Measurements from ENCODE around the gene ZNF547. TPM values are rescaled to one million over a fixed set of nuclear protein-coding genes. Genes with fewer than 3 reads are reported as not detected.
"Not testable (repeated sequence)": the region's sequence is repeated elsewhere in the genome, so short reads cannot be mapped to it uniquely, and the experiment has no call there.

ZNF547 gene
- total RNA-seq, 1 experiment from 2014 or later = 3.4 TPM

DNA sequence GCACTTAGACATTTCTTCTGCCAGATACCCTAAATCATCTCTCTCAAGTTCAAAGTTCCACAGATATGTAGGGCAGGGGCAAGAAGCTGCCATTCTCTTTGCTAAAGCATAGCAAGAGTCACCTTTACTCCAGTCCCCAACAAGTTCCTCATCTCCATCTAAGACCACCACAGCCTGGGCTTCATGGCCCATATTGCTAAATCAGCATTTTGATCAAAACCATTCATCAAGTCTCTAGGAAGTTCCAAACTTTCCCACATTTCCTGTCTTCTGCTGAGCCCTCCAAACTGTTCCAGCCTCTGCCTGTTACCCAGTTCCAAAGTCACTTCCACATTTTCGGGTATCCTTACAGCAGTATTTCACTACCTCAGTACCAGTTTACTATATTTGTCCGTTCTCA is 11.3 kb downstream of the ZNF547 start:
- DNase-seq (ENCODE audit: low read depth) = not testable (repeated sequence)

DNA sequence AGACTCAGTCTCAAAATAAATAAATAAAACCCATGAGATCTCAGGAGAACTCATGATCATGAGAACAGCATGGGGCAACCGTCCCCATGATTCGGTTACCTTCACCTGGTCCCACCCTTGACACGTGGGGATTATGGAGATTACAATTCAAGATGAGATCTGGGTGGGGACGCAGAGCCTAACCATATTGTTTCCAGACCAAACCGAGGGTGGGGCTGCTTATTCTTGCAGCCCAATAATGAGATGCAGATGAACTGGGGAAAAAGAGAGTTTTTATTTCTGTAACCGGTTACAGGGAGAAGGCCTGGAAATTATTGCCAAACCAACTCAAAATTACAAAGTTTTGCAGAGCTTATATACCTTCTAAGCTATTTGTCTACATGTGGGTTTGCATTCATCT is 12.8 kb downstream of the ZNF547 start:
- no peak for DNase-seq (ENCODE audit: low read depth)

DNA sequence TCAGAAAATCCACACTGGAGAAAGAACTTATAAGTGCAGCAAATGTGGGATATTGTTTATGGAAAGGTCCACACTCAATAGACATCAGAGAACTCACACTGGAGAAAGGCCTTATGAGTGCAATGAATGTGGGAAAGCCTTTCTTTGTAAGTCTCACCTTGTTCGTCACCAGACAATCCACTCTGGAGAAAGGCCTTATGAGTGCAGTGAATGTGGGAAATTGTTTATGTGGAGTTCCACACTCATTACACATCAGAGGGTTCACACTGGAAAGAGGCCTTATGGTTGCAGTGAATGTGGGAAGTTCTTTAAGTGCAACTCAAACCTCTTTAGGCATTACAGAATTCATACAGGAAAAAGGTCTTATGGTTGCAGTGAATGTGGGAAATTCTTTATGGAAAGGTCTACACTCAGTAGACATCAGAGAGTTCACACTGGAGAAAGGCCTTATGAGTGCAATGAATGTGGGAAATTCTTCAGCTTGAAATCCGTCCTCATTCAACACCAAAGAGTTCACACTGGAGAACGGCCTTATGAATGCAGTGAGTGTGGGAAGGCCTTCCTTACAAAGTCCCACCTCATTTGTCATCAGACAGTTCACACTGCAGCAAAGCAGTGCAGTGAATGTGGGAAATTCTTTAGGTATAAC is 14.3 kb downstream of the ZNF547 start:
- no peak for DNase-seq (ENCODE audit: low read depth)

DNA sequence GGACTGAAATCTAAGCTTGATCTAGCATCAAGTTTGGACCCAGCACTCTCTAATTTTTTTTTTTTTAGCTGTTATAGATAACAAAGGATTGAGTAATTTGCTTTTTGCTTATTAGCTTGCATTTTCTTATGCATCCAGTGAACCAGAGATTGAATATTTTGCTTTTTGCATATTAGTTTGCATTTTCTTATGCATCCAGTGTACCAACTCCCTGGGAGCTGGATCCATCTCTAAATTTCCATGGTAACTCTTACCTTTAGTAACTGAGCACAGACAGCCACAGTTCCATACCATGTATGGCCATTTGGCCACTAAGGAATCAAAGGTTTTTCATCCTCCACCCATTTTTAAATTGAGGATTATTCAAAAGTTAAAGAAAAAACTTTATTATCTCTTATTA is 17.6 kb downstream of the ZNF547 start:
- no peak for DNase-seq (ENCODE audit: low read depth)

DNA sequence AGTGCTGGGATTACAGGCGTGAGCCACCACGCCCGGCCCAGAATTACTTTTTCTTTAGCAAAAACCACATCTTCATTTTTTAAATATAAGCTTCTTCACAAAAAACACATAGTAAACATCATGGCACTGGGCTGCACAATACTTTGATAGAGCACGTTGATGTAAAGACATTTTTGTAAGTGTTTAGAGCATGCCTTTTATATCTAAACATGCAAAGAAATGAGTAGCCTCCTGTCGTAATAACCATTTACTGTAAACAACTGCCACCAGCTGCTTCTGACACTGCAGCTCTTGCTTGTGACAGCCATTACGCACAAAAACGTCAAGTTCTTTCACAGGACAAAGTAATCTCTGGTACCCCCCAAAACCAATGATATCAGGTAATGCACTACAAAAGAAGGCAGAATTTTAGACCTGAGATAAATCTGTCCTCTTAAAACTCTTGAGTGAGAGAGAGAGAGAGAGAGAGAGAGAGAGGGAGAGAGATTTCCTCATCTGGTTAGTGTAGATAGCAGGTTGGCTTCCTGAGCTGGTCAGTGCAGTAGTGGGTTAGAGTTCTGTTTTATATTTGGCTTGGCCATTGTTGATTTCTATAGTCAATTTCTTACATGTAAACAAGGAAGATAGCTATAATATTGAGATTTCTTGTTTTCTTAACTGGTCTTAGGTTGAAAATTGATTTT is 19.6 kb downstream of the ZNF547 start:
- DNase-seq (ENCODE audit: low read depth) = no peak

DNA sequence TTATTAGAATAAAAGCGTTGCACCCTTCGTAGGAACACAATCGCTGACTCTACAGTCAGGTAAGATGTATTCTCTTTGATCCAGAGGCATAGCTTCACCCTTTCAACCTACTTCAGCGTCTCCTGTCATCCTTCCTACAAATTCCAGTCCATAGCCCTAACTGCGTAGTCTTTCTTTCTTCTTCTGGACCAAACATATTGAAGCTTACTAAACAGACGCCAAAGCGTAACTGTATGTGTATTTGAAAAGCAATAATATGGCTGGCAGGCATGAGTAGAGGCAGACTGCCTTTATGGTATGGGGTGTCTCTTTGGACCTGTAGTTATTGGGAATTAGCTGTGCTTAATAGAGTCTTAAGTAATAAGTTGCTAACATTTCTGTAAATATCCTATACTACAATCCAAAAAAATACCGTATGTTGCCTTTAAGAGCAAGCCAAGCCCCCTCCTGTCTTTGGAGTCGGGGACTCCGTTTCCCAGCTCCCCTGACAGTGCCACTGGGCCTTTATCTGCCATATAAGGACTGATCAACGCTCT is 25.9 kb downstream of the ZNF547 start:
- DNase-seq (ENCODE audit: low read depth) = no peak

DNA sequence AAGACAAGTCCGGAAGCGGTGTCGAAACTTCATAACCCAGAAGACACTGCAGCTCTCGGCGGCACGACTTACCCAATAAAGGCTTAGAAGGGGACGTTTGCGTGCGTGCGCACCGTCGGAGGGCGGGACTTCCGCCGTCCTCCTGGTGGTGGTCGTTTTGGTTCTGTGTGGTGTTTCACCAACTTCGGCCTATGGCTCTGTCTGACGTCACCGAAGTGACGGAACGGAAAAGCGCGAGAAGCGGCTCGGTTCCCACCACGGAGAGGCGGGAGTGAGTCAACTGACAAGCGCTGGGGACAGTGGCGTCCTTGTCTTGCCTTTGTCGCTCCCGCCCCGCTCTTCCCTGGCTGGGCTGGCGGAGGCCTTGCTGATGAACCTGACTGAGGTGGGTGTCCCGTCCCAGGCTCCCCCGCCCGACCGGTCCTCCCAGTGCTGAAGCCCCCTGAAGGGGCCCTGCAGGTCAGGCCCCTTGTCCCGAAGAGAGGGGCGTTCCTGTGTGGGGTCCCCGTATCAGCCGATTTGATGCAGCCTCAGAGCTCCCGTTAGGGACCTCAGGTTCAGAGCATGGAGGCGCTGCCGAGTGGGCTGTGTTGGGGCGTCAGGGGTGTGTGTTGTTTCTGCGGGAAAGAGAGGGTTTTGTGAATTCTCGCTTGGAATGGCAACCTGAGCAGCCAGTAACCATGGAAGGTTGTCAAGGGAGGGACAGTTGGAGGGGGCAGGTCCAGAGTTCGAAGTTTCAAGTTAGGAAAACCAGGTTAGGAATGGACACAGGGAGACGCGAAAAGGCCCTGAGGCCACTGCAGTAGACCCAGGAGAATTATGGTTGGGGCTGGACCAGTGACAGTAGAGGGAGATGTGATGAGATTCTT is 26.6 kb downstream of the ZNF547 start, which contains the start of gene ZNF548:
ZNF548 (plus strand) TSS at position 125 of the 869 bp plus-strand sequence; CDS start at position 371, 246 bp downstream.
- DNase-seq (ENCODE audit: low read depth) = peak; percentile 98

DNA sequence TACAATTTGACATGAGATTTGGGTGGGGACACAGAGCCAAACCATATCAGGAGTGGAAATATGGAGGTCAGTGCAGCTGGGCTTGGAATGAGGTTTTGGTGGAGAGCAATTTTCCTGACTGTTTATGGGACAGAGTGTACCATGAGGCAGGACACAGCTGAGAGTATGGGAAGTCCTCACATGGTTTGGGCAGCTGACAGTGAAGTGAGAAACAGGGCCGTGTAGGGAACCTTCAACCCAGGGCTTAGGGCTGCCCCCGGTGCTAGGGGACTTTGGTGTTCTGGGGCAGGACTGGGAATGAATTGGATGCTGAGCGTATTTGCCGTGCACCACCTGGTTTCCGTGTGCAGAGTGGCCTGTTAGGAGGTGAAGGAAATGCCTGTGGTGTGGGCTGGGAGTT is 32.4 kb downstream of the ZNF547 start:
- no peak for DNase-seq (ENCODE audit: low read depth)

DNA sequence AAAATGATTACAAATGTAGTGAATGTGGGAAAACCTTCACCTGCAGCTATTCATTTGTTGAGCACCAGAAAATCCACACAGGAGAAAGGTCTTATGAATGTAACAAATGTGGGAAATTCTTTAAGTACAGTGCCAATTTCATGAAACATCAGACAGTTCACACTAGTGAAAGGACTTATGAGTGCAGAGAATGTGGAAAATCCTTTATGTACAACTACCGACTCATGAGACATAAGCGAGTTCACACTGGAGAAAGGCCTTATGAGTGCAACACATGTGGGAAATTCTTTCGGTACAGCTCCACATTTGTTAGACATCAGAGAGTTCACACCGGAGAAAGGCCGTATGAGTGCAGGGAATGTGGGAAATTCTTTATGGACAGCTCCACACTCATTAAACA is 35.5 kb downstream of the ZNF547 start:
- no peak for DNase-seq (ENCODE audit: low read depth)

DNA sequence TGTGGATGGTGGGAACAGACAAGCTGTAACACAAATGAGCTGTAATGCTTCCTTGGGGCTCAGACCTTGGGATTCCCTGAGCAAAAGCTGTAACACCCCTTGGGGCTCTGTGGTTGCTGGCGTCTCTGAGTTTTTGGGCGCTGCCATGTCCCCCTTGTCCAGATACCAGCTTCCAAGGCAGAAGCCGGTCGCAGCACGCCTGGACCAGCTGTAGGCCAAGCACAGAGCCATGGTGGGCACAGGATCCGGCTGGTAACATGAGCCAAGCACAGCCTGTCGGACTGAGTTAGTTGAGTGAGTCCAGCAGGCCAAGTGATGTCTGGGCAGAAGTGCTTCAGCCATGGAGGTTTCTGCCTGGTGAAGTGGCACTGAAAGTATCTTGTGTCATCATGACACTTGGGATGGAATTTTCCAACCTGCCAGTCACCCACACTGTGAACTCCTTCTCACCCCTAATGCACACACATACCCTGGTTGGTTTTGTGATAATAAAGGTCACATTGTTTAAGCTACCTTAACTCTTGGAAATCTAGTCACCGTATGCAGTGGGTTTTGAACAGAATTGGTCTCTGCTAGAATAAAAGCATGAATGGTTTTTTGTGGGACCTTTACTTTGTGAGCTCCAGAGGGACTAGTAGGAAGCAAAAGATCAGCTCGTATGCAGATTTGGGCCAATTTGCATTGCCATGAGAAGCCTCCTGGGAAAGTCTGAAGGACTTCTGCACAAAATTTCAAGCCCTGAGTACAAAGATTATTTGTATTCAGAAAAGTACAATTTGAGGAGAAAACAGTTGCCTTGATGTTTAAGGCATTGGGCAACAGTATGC is 40.6 kb downstream of the ZNF547 start:
- DNase-seq (ENCODE audit: low read depth) = no peak

DNA sequence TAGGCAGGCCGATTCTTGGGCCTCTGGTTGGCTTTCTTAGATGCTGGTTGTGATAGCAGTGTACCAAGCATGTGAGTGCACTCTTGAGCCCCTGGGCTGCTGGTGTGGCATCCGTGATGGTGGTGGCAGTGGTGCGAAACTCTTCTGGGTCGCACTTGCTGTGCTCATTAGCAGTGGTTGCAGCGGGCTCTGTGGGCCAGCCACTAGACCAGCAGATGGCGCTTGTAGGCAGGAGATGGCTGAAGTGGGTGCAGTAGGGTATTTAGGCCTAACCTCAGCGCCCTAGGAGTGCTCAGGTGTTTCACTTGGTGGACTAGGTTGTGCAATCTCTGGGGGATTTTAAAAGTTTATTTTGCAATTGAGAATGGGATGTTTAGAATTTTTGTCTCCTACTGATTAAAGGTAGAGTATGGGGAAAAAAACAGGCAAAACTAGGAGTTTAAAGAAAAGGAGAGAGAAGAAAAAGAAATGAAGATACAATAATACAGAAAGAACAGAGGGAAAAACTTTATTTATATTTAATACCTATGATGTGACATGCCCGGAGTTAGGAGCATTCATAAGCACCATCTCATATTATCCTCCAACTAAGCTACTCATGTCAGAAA is 43.3 kb downstream of the ZNF547 start:
- peak; percentile 61 for DNase-seq (ENCODE audit: low read depth)

DNA sequence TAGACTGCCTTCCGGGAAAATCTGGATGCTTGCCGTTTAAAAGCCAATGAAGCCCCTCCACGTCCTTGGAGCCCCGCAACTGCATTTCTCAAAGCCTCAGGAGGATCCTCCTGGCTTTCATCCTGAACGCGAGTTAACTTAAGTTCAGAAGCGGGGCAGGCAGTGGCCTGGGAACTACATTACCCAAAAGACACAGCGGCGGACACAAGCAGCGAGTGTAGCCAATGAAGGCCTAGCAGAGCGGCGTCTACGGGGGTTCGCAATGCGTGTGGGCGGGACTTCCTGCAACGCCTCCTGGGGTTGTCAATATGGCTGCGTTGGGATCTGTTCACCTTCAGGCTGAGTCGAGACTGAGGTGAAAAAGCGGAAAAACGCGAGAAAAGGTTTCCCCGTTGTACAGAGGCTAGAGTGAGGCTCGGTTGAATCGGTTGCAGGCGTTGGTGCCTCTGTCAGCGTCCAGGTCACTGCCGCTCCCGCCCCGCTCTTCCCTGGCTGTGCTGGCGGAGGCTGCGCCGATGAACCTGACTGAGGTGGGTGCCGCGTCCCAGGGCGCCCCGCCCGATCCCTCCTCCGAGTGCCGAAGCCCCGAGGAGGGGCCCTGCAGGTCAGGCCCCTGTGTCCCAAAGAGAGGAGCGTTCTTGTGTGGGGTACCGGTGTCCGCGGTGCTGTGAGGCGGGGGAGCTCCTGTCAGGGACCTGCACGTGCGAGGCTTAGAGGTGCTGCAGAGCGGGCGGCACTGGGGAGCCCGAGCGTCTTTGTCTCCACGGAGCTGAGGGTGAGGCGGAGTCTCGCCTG is 47.7 kb downstream of the ZNF547 start, which contains the start of gene ZNF17:
ZNF17 (plus strand) TSS at position 285 of the 795 bp plus-strand sequence. CDS start 2,455 bp downstream, outside the sequence.
- peak; percentile 96 for DNase-seq (ENCODE audit: low read depth)

DNA sequence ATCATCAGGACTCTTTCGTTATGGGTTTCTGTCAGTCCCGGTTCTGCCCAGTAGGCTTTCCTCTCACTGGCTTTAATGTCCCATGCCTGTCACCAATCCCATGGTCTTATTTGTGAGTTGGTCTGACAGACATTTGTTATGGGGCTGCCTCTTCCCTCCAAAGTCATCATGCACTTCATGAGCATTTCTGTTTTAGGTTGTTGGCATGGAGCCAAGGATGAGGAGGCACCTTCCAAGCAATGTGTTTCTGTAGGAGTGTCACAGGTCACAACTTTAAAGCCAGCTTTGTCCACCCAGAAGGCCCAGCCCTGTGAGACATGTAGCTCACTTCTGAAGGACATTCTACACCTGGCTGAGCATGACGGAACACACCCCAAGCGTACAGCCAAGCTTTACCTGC is 56.1 kb downstream of the ZNF547 start:
- DNase-seq (ENCODE audit: low read depth) = no peak

DNA sequence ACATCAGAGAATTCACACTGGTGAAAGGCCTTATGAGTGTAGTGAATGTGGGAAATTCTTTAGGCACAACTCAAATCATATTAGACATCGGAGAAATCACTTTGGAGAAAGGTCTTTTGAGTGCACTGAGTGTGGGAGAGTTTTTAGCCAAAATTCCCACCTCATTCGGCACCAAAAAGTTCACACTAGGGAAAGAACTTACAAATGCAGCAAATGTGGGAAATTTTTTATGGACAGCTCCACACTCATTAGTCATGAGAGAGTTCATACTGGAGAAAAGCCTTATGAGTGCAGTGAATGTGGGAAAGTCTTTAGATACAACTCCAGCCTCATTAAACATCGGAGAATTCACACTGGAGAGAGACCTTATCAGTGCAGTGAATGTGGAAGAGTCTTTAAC is 57.7 kb downstream of the ZNF547 start:
- DNase-seq (ENCODE audit: low read depth) = no peak

Other genes with a start within 250 kb of the ZNF547 start
- not detected in 2 replicates for gene USP29, start 243.6 kb upstream of the ZNF547 start, total RNA-seq (2014; rRNA removed; shearing (Covaris generic))
- gene ZIM3, start 218.3 kb upstream of the ZNF547 start, total RNA-seq (2014; rRNA removed; shearing (Covaris generic)) = not detected in 2 replicates
- gene DUXA, start 196.1 kb upstream of the ZNF547 start, total RNA-seq (2014; rRNA removed; shearing (Covaris generic)) = not detected in 2 replicates
- 11.9 and 49.2 TPM in 2 replicates for gene ZNF264, start 172.1 kb upstream of the ZNF547 start, total RNA-seq (2014; rRNA removed; shearing (Covaris generic))
- 0.46 and 1.8 TPM in 2 replicates for gene AURKC, start 132.5 kb upstream of the ZNF547 start, total RNA-seq (2014; rRNA removed; shearing (Covaris generic))
- 9.5 and 11.2 TPM in 2 replicates for gene ZNF805, start 122.9 kb upstream of the ZNF547 start, total RNA-seq (2014; rRNA removed; shearing (Covaris generic))
- 19.8 and 23.3 TPM in 2 replicates for gene ZNF460, start 83.1 kb upstream of the ZNF547 start, total RNA-seq (2014; rRNA removed; shearing (Covaris generic))
- gene ZNF543, start 43.1 kb upstream of the ZNF547 start, total RNA-seq (2014; rRNA removed; shearing (Covaris generic)) = 6.3 and 7.4 TPM in 2 replicates
- gene ZNF304, start 12.3 kb upstream of the ZNF547 start, total RNA-seq (2014; rRNA removed; shearing (Covaris generic)) = 5.7 and 6.2 TPM in 2 replicates
- 24.1 and 24.9 TPM in 2 replicates for gene TRAPPC2B, start within 50 bp of the ZNF547 start, total RNA-seq (2014; rRNA removed; shearing (Covaris generic))
- 13.4 and 17.3 TPM in 2 replicates for gene ZNF548, start 26.3 kb downstream of the ZNF547 start, total RNA-seq (2014; rRNA removed; shearing (Covaris generic))
- gene ZNF17, start 47.6 kb downstream of the ZNF547 start, total RNA-seq (2014; rRNA removed; shearing (Covaris generic)) = 7.9 and 8.0 TPM in 2 replicates
- 11.2 and 16.2 TPM in 2 replicates for gene ZNF749, start 71.8 kb downstream of the ZNF547 start, total RNA-seq (2014; rRNA removed; shearing (Covaris generic))
- not detected in 2 replicates for gene VN1R1, start 93.6 kb downstream of the ZNF547 start, total RNA-seq (2014; rRNA removed; shearing (Covaris generic))
- gene ZNF772, start 114.0 kb downstream of the ZNF547 start, total RNA-seq (2014; rRNA removed; shearing (Covaris generic)) = 9.8 and 12.2 TPM in 2 replicates
- gene ZNF419, start 124.2 kb downstream of the ZNF547 start, total RNA-seq (2014; rRNA removed; shearing (Covaris generic)) = 2.8 and 8.4 TPM in 2 replicates
- 5.8 and 6.3 TPM in 2 replicates for gene ZNF773, start 136.4 kb downstream of the ZNF547 start, total RNA-seq (2014; rRNA removed; shearing (Covaris generic))
- gene ZNF549, start 163.8 kb downstream of the ZNF547 start, total RNA-seq (2014; rRNA removed; shearing (Covaris generic)) = 3.4 and 4.0 TPM in 2 replicates
- 9.7 and 34.5 TPM in 2 replicates for gene ZNF550, start 196.3 kb downstream of the ZNF547 start, total RNA-seq (2014; rRNA removed; shearing (Covaris generic))
- 2.9 and 5.1 TPM in 2 replicates for gene ZNF416, start 215.4 kb downstream of the ZNF547 start, total RNA-seq (2014; rRNA removed; shearing (Covaris generic))
- gene ZIK1, start 220.6 kb downstream of the ZNF547 start, total RNA-seq (2014; rRNA removed; shearing (Covaris generic)) = 9.5 and 12.5 TPM in 2 replicates
- gene ZNF530, start 236.3 kb downstream of the ZNF547 start, total RNA-seq (2014; rRNA removed; shearing (Covaris generic)) = 7.5 and 15.1 TPM in 2 replicates